K562 (cell line): ENCODE data around the gene L3MBTL3. TPM values are rescaled to one million over a fixed set of nuclear protein-coding genes. Genes with fewer than 3 reads are reported as not detected.

ENCODE experiments used
- ARNT ChIP-seq, 2 experiments: fragments of 450-650 bp; IDR thresholded peaks; 2 replicates each; pipeline ENCODE4 v1.6.1; 2016; ENCODE audit warnings: mild to moderate bottlenecking in 1 of 2
- ASH1L ChIP-seq: fragments of 450-650 bp; IDR thresholded peaks from 2 replicates; pipeline ENCODE4 v1.6.1; 2018; ENCODE audit warnings: borderline replicate concordance, mild to moderate bottlenecking, low read depth; ENCODE audit not compliant: partially characterized antibody
- BRF1 ChIP-seq: IDR thresholded peaks from 3 replicates; pipeline ENCODE4 v1.6.1; 2011; ENCODE audit warnings: borderline replicate concordance, mild to moderate bottlenecking; ENCODE audit not compliant: insufficient read length; ENCODE audit errors: extremely low read depth
- MCM2 ChIP-seq: fragments of 450-650 bp; IDR thresholded peaks from 2 replicates; pipeline ENCODE4 v1.6.1; 2017; ENCODE audit warnings: low read depth, mild to moderate bottlenecking
- PURB ChIP-seq: sonication (generic); formaldehyde crosslinking; IDR thresholded peaks from 2 replicates; pipeline ENCODE4 v1.9.0; 2021; ENCODE audit warnings: low read depth, mild to moderate bottlenecking, missing genetic modification reagents
- TAF1 ChIP-seq: IDR thresholded peaks from 2 replicates; pipeline ENCODE4 v1.6.1; 2011; ENCODE audit warnings: mild to moderate bottlenecking, low read length, moderate library complexity; ENCODE audit not compliant: insufficient read depth, control insufficient read depth, severe bottlenecking; ENCODE audit errors: extremely low read depth
- ZNF592 ChIP-seq: fragments of 450-650 bp; IDR thresholded peaks from 2 replicates; pipeline ENCODE4 v1.6.1; 2017; ENCODE audit warnings: antibody characterized with exemption, mild to moderate bottlenecking
- ZNF785 ChIP-seq: fragments of 250-450 bp; sonication (Bioruptor Pico); IDR thresholded peaks from 2 replicates; pipeline ENCODE4 v1.4.0; 2020; ENCODE audit warnings: mild to moderate bottlenecking
- polyA plus RNA-seq, 8 experiments: library from polyadenylated mRNA; depleted of rRNA in 4 of 8; stranded (reverse) in 5 of 8; unstranded in 3 of 8; fragments of >200 nt; fragmentation: Nextera tagmentation in 2 of 8; fragmentation: Illumina TruSeq in 1 of 8; extraction: Ambion mirVana in 2 of 8; extraction: Trizol in 1 of 8; gene quantifications; 2 replicates each; pipeline versions ENCODE4 v1.2.1 to v1.2.3, GENCODE V29; 2011 to 2014; ENCODE audit warnings: inconsistent platforms in 1 of 8, missing spikeins in 1 of 8
- total RNA-seq, 7 experiments: library from RNA; depleted of rRNA in 6 of 7; stranded (reverse); fragments of >200 nt in 6 of 7; fragmentation: Illumina TruSeq in 2 of 7; extraction: Trizol in 2 of 7; gene quantifications; 2 replicates each; pipeline versions ENCODE4 v1.2.1 to v1.2.3, GENCODE V29; 2011 to 2021; ENCODE audit warnings: low replicate concordance in 1 of 7
- TF ChIP-seq, protein P1 (sequence below), 2 experiments: fragments of 450-650 bp; IDR thresholded peaks; 2 replicates each; pipeline ENCODE4 v1.6.1; 2016; ENCODE audit warnings: mild to moderate bottlenecking in 2 of 2, borderline replicate concordance in 1 of 2, low read depth in 1 of 2, moderate library complexity in 1 of 2
- TF ChIP-seq, protein P2 (sequence below): fragments of 250-450 bp; sonication (Bioruptor Pico); IDR thresholded peaks from 2 replicates; pipeline ENCODE4 v1.5.0; 2021; ENCODE audit warnings: mild to moderate bottlenecking, moderate library complexity

L3MBTL3 gene
- total and polyA plus RNA-seq, 9 of the 15 experiments (the other 6 are each of a cell fraction or from before 2014, with no cell fraction given): 0.83 to 6.9 (median 5.4) TPM

DNA sequence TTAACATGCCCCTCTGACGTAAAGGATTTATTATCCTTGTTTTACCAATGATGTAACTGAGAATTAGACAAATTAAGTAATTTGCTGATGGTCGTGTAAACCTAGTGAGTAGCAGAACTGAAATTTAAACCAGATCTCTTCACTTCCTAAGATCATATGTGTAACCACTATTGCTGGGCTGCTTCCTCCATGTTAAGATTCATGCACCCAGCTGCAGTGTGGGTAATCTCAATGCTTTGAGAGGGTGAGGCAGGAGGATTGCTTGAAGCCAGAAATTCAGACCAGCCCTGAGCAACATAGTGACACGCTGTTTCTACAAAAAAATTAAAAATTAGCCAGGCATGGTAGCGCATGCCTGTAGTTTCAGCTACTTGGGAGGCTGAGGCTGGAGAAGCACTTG lies 97.9 kb downstream of the L3MBTL3 start (continued):
- TF ChIP-seq, protein P1, sequence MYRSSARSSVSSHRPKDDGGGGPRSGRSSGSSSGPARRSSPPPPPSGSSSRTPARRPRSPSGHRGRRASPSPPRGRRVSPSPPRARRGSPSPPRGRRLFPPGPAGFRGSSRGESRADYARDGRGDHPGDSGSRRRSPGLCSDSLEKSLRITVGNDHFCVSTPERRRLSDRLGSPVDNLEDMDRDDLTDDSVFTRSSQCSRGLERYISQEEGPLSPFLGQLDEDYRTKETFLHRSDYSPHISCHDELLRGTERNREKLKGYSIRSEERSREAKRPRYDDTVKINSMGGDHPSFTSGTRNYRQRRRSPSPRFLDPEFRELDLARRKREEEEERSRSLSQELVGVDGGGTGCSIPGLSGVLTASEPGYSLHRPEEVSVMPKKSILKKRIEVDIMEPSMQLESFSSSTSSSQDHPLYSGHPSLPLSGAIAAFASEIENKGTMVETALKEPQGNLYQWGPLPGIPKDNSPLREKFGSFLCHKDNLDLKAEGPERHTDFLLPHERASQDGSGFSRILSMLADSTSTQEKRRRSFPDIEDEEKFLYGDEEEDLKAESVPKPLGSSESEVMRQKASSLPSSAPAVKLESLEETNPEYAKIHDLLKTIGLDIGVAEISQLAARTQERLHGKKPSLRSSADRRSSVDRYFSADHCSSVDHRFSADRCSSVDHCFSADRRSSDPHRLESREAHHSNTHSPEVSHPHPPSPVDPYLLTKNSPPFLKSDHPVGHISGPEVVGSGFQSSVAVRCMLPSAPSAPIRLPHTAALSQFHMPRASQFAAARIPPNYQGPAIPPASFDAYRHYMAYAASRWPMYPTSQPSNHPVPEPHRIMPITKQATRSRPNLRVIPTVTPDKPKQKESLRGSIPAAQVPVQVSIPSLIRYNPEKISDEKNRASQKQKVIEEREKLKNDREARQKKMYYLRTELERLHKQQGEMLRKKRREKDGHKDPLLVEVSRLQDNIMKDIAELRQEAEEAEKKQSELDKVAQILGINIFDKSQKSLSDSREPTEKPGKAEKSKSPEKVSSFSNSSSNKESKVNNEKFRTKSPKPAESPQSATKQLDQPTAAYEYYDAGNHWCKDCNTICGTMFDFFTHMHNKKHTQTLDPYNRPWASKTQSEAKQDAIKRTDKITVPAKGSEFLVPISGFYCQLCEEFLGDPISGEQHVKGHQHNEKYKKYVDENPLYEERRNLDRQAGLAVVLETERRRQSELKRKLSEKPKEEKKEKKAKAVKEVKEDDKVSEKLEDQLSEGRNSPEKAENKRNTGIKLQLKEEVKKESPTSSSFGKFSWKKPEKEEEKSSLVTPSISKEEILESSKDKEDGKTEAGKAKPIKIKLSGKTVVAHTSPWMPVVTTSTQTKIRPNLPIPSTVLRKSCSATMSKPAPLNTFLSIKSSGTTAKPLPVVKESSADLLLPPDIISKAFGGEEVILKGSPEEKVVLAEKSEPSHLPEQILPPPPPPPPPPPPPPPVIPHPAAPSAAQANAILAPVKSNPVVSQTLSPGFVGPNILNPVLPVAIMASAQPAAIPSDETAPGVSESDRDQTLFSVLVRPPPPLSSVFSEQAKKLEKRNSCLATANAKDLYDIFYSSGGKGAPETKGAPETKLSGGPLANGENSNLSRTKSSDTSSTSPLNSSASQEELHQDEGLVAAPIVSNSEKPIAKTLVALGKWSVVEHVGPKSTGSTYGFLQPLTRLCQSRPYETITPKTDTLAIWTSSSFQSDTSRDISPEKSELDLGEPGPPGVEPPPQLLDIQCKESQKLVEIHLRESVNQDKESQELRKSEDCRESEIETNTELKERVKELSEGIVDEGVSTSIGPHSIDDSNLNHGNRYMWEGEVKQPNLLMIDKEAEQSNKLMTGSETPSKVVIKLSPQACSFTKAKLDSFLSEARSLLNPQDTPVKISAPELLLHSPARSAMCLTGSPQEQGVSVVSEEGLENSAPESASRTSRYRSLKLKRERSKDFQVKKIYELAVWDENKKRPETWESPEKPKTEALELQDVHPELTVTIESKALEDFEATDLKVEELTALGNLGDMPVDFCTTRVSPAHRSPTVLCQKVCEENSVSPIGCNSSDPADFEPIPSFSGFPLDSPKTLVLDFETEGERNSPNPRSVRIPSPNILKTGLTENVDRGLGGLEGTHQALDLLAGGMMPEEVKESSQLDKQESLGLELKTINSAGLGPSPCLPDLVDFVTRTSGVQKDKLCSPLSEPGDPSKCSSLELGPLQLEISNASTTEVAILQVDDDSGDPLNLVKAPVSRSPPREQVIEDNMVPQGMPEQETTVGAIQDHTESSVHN (IDR thresholded peaks at IDR 0.05; ENCODE audit: borderline replicate concordance in 1 of 2, low read depth in 1 of 2): no peak
- no peak for TF ChIP-seq PURB (CRISPR knock-in tag)
- TF ChIP-seq ASH1L: no peak
- TF ChIP-seq BRF1: no peak
- no peak for TF ChIP-seq ZNF785 (CRISPR knock-in tag)
- TF ChIP-seq, protein P2, sequence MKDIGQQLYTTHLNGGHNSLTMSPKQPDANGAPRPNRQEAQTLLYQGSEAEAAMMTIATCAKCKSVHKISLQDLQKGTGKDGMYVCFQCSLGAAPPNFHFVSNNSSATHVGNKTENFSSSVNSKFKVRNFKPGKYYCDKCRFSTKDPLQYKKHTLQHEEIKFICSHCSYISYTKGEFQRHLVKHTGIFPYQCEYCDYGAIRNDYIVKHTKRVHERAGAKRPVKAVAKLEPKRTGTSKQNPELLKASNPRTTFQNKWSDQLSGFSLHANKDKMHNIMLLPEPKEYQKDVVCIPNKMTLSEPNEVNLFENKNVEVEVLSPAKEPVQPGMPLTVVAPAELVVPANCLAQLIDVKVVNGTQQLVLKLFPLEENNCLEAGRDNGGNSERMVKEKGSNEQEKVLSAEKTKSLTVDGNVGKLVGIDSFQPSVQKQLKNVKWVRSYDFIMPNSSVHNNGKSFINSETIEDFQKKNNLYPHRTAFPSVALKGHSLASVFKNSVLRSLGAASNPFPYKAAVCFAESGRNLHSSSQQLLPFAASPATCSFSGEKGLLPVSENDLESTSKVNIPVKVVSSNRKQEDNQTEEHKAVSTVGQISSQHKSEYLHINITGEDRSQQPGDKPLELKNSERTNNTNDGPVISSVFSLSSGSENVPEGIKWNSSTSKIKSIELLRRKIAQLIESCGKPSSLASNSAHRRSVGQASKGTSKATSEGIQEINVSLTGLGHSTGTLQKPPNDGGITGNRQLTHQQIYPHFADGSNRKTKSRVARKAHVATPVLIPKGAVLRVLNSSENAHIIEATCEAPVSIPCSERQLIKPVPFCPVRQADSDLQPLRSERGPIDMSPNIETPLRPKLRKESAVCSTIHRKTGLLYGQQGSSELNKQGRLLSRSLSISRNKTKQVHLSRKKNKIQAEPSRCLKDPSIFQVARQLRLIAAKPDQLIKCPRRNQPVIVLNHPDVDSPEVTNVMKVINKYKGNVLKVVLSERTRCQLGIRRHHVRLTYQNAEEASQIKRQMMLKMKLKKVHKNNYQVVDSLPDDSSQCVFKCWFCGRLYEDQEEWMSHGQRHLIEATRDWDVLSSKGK (CRISPR knock-in tag): no peak
- no peak for TF ChIP-seq ZNF592
- TF ChIP-seq MCM2: no peak
- no peak for TF ChIP-seq ARNT (IDR thresholded peaks at IDR 0.05)
- no peak for TF ChIP-seq TAF1
